ENCODE measurements around the gene COMTD1.
A peak's percentile ranks its signal among the peaks of the same experiment; 100 is the strongest.

- TF ChIP-seq CTCF (IDR thresholded peaks at IDR 0.05) (peak; percentile 41 to 63 (median 54)), POLR2A (IDR thresholded peaks at IDR 0.05) (no peak)
These were observed 47.8 kb downstream of the COMTD1 start for GRCh38 chr10:75187961-75188426.

All from uterus (tissue), 2 donors.